ENCODE data around the gene L3MBTL4.

L3MBTL4 gene

DNA sequence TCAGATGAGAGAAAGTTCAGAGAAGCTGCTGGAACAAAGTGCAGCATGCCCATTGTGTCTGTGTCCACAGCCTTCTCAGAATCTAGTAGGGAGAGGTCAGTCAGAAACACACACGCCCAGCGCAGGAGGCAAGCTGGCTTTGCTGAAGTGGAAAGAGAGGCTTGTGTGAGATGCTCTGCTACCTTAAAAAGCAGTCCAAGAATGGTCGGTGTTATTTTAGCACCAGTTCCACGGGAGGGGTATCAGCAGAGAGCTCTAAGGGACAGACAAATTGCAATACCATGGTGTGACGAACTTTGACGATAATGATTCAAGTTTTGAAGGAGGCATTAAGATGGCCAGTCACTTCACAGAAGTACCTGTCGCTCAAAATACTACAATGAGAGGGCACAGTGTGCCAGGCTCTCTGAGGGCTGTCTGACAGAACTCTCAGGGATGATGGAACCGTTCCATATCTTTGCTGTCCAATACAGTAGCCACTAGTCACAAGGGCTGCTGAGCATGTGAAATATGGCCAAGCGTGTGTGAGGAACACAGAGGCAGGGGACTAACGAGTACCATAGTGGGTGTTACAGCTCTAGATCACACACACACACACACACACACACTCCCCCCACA lies 281.9 kb downstream of the L3MBTL4 start:
- H3K79me2 ChIP-seq (ENCODE audit: insufficient read depth, low read depth): no peaks in the 10 kb centered on the region
- no peaks in the 10 kb centered on the region for H4K20me1 ChIP-seq (ENCODE audit: insufficient read depth)
- H3K4me1 ChIP-seq (ENCODE audit: low read depth, poor library complexity, severe bottlenecking): no peaks in the 10 kb centered on the region
- no peak overlapping the region for H3K27ac ChIP-seq
- TF ChIP-seq, protein P1, sequence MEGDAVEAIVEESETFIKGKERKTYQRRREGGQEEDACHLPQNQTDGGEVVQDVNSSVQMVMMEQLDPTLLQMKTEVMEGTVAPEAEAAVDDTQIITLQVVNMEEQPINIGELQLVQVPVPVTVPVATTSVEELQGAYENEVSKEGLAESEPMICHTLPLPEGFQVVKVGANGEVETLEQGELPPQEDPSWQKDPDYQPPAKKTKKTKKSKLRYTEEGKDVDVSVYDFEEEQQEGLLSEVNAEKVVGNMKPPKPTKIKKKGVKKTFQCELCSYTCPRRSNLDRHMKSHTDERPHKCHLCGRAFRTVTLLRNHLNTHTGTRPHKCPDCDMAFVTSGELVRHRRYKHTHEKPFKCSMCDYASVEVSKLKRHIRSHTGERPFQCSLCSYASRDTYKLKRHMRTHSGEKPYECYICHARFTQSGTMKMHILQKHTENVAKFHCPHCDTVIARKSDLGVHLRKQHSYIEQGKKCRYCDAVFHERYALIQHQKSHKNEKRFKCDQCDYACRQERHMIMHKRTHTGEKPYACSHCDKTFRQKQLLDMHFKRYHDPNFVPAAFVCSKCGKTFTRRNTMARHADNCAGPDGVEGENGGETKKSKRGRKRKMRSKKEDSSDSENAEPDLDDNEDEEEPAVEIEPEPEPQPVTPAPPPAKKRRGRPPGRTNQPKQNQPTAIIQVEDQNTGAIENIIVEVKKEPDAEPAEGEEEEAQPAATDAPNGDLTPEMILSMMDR (conservative IDR thresholded peaks at IDR 0.05; ENCODE audit: low read depth, low read length): no peak
- H2AFZ ChIP-seq (ENCODE audit: low read depth): no peak overlapping the region
- no peak overlapping the region for H3K4me3 ChIP-seq (IDR thresholded peaks at IDR 0.05; ENCODE audit: insufficient read depth, low read depth, low read length)
- no peak overlapping the region for H3K9ac ChIP-seq
- no peaks in the 10 kb centered on the region for H3K27me3 ChIP-seq (ENCODE audit: insufficient read depth, low read depth)
- H3K36me3 ChIP-seq (ENCODE audit: insufficient read depth): no peaks in the 10 kb centered on the region
- no peak overlapping the region for H3K4me2 ChIP-seq

DNA sequence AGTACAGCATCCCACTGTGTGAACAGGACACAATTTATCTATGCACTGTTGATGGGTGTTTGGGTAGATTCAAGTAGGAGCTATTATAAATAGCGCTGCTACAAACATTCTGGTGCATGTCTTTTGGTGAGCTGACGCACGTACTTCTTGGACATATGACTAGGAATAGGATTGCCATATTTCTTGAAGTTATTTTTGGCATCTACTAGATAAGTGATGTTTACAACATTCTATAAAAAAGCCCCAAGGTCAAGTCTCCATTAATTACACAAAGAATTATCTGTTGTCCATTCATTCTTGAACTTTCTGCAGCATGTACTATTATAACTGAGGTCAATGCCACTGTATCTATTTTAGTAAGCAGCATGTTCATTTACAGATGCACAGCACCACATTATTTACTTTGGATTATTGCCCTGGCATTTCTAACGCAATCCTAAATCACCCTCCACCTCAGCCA lies 293.9 kb downstream of the L3MBTL4 start:
- TF ChIP-seq, protein P1 (conservative IDR thresholded peaks at IDR 0.05; ENCODE audit: low read depth, low read length): no peak
- Histone ChIP-seq H3K4me3 (IDR thresholded peaks at IDR 0.05; ENCODE audit: insufficient read depth, low read depth, low read length) (no peak overlapping the region), H3K9ac (no peak overlapping the region), H3K27me3 (ENCODE audit: insufficient read depth, low read depth) (no peaks in the 10 kb centered on the region), H3K36me3 (ENCODE audit: insufficient read depth) (no peaks in the 10 kb centered on the region), H3K27ac (no peak overlapping the region), H4K20me1 (ENCODE audit: insufficient read depth) (no peaks in the 10 kb centered on the region), H3K79me2 (ENCODE audit: insufficient read depth, low read depth) (no peaks in the 10 kb centered on the region), H3K4me2 (no peak overlapping the region), H3K4me1 (ENCODE audit: low read depth, poor library complexity, severe bottlenecking) (no peaks in the 10 kb centered on the region), H2AFZ (ENCODE audit: low read depth) (no peak overlapping the region)

DNA sequence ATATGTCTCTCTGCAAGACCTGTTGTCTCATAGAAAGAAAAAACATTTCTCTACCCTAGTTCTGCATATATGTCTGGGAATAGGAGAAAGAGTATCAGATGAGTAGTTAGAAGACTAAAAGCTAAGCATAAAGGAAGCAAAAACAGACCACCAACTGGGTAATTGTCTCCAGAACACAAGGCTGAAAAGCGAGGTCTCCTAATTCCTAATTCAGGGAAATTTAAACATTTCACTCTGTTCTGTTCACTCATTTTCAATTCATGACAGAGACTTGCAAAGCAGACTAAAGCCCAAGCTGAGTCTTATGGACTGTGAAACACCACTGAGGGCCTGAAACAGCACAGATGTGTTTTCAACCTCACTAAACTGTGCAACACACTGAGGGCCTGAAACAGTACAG lies 294.9 kb downstream of the L3MBTL4 start:
- Histone ChIP-seq H3K36me3 (ENCODE audit: insufficient read depth) (no peaks in the 10 kb centered on the region), H3K4me2 (no peak overlapping the region), H3K4me1 (ENCODE audit: low read depth, poor library complexity, severe bottlenecking) (no peaks in the 10 kb centered on the region), H3K27ac (no peak overlapping the region), H3K9ac (no peak overlapping the region), H3K27me3 (ENCODE audit: insufficient read depth, low read depth) (no peaks in the 10 kb centered on the region), H2AFZ (ENCODE audit: low read depth) (no peak overlapping the region), H3K79me2 (ENCODE audit: insufficient read depth, low read depth) (no peaks in the 10 kb centered on the region), H4K20me1 (ENCODE audit: insufficient read depth) (no peaks in the 10 kb centered on the region), H3K4me3 (IDR thresholded peaks at IDR 0.05; ENCODE audit: insufficient read depth, low read depth, low read length) (no peak overlapping the region)
- TF ChIP-seq, protein P1 (conservative IDR thresholded peaks at IDR 0.05; ENCODE audit: low read depth, low read length): no peak

DNA sequence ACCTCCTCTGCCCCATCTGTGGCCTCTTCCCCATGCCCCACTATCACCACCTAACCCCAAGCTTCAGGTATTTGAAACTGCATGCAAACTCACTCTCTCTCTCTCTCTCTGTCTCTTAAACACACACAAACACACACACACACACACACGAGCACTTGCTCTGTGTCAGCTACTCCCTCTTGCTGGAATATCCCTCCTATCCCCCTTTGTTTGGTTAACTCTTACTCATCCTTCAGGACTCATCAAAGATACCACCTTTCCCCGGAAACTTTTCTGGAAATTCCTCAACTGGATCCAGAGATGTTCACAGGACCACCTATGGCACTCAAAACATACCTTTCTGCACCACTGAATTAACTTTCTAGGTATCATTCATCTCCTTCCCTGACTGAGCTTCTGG lies 296.6 kb downstream of the L3MBTL4 start:
- Histone ChIP-seq H3K27me3 (ENCODE audit: insufficient read depth, low read depth) (no peaks in the 10 kb centered on the region), H3K79me2 (ENCODE audit: insufficient read depth, low read depth) (no peaks in the 10 kb centered on the region), H3K4me3 (IDR thresholded peaks at IDR 0.05; ENCODE audit: insufficient read depth, low read depth, low read length) (no peak overlapping the region), H3K4me1 (ENCODE audit: low read depth, poor library complexity, severe bottlenecking) (no peaks in the 10 kb centered on the region), H3K4me2 (no peak overlapping the region), H3K36me3 (ENCODE audit: insufficient read depth) (no peaks in the 10 kb centered on the region), H3K9ac (no peak overlapping the region), H2AFZ (ENCODE audit: low read depth) (no peak overlapping the region), H4K20me1 (ENCODE audit: insufficient read depth) (no peaks in the 10 kb centered on the region), H3K27ac (no peak overlapping the region)
- TF ChIP-seq, protein P1 (conservative IDR thresholded peaks at IDR 0.05; ENCODE audit: low read depth, low read length): no peak
